Measurements from ENCODE around the gene HENMT1. TPM values are rescaled to one million over a fixed set of nuclear protein-coding genes. Genes with fewer than 3 reads are reported as not detected.

The HENMT1 gene
- total RNA-seq, 2 experiments from 2014 or later, result 25.6 to 25.8 TPM

Other genes with a start within 250 kb of the HENMT1 start
- gene NBPF6, start 210.8 kb downstream of the HENMT1 start, total RNA-seq, result under 1 TPM in 1 of 2 experiments, not detected in 1; 0.12 TPM
- gene EEIG2, start 101.0 kb downstream of the HENMT1 start, total RNA-seq, result 1 to 10 TPM; 8.4 to 8.7 TPM
- gene PRPF38B, start 31.2 kb upstream of the HENMT1 start, total RNA-seq, result 10 to 100 TPM; 57.0 to 63.5 TPM
- not detected for gene FNDC7, start 51.8 kb upstream of the HENMT1 start, total RNA-seq
- gene STXBP3, start 85.6 kb upstream of the HENMT1 start, total RNA-seq, result 10 to 100 TPM; 40.8 to 46.8 TPM
- gene AKNAD1, start 196.0 kb upstream of the HENMT1 start, total RNA-seq, result not detected
- gene GPSM2, start 215.9 kb upstream of the HENMT1 start, total RNA-seq, result 10 to 100 TPM; 17.1 to 21.9 TPM

Measured in activated CD4-positive, alpha-beta memory T cell treated with anti-CD3 and anti-CD28 coated beads for 36 hours (primary cell).